PFSK-1 (cell line): ENCODE measurements around the gene MAP2.

Experiments used
- FOXP2 ChIP-seq: optimal IDR thresholded peaks from 2 replicates; pipeline ENCODE3; 2011; ENCODE audit warnings: borderline replicate concordance, control low read depth, inconsistent platforms; ENCODE audit not compliant: insufficient read depth; ENCODE audit errors: extremely low read length, extremely low read depth
- POLR2AphosphoS5 ChIP-seq: IDR thresholded peaks from 2 replicates; pipeline ENCODE4 v1.6.1; 2012; ENCODE audit warnings: low read depth, mild to moderate bottlenecking, control low read depth, low read length, moderate library complexity
- SIN3A ChIP-seq: IDR thresholded peaks from 2 replicates; pipeline ENCODE4 v1.6.1; 2012; ENCODE audit warnings: mild to moderate bottlenecking, low read length, moderate library complexity, borderline replicate concordance; ENCODE audit not compliant: insufficient read depth
- TAF1 ChIP-seq: IDR thresholded peaks from 2 replicates; pipeline ENCODE4 v1.6.1; 2012; ENCODE audit warnings: low read length, control low read depth, borderline replicate concordance; ENCODE audit not compliant: insufficient read depth
- TF ChIP-seq, protein P1 (sequence below), 2 experiments: IDR thresholded peaks; 2 replicates each; pipeline versions ENCODE4 v1.6.1 to v1.8.0; 2011 to 2012; ENCODE audit warnings: low read depth in 2 of 2, low read length in 2 of 2, control low read depth in 1 of 2, inconsistent platforms in 1 of 2, mild to moderate bottlenecking in 1 of 2, moderate library complexity in 1 of 2; ENCODE audit not compliant: insufficient read depth in 1 of 2

MAP2 gene

DNA sequence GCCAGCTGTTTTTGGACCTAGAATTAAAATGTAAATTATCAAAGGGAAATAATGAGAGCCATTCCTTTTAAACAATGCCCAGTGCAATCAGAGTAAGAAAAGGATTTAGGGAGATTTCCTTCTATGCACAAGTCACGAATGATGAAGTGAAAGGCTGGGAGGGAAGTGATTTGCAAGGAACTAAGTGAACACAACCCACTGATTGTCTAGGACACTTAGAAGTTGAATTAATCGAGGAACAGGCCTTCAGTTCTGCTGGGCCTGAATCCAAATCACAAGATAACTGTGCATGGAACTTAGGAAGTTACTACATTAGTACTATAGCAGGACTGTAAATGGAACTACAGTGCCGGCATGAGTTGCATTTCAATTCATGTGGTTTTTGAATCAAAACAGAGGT lies 17.7 kb downstream of the MAP2 start:
- TF ChIP-seq, protein P1, sequence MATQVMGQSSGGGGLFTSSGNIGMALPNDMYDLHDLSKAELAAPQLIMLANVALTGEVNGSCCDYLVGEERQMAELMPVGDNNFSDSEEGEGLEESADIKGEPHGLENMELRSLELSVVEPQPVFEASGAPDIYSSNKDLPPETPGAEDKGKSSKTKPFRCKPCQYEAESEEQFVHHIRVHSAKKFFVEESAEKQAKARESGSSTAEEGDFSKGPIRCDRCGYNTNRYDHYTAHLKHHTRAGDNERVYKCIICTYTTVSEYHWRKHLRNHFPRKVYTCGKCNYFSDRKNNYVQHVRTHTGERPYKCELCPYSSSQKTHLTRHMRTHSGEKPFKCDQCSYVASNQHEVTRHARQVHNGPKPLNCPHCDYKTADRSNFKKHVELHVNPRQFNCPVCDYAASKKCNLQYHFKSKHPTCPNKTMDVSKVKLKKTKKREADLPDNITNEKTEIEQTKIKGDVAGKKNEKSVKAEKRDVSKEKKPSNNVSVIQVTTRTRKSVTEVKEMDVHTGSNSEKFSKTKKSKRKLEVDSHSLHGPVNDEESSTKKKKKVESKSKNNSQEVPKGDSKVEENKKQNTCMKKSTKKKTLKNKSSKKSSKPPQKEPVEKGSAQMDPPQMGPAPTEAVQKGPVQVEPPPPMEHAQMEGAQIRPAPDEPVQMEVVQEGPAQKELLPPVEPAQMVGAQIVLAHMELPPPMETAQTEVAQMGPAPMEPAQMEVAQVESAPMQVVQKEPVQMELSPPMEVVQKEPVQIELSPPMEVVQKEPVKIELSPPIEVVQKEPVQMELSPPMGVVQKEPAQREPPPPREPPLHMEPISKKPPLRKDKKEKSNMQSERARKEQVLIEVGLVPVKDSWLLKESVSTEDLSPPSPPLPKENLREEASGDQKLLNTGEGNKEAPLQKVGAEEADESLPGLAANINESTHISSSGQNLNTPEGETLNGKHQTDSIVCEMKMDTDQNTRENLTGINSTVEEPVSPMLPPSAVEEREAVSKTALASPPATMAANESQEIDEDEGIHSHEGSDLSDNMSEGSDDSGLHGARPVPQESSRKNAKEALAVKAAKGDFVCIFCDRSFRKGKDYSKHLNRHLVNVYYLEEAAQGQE (IDR thresholded peaks at IDR 0.05; ENCODE audit: insufficient read depth in 1 of 2, low read depth in 2 of 2, low read length in 2 of 2) = no peak
- TF ChIP-seq SIN3A (no peak), TAF1 (no peak), FOXP2 (no peak), POLR2AphosphoS5 (no peak)

DNA sequence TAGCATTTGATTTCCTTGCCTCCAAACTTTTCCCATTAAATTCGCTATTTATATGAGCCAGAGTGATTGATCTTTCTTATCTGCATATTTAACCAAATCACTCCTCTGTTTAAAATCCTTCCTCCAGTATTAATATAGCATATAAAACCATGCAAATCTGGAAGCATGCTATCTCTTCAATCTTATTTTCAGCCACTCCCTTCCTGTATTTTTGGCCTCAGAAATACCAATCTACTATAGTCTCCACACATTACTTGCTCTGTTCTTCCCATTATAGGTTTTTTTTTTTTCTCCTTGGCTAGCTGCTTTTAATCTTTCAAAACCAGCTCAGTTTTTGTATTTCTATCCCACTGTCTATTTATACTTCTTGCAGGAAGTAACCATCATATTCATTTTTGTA lies 19.1 kb downstream of the MAP2 start:
- TF ChIP-seq FOXP2 (no peak), POLR2AphosphoS5 (no peak), TAF1 (no peak), SIN3A (no peak)
- TF ChIP-seq, protein P1 (IDR thresholded peaks at IDR 0.05; ENCODE audit: insufficient read depth in 1 of 2, low read depth in 2 of 2, low read length in 2 of 2) = no peak

DNA sequence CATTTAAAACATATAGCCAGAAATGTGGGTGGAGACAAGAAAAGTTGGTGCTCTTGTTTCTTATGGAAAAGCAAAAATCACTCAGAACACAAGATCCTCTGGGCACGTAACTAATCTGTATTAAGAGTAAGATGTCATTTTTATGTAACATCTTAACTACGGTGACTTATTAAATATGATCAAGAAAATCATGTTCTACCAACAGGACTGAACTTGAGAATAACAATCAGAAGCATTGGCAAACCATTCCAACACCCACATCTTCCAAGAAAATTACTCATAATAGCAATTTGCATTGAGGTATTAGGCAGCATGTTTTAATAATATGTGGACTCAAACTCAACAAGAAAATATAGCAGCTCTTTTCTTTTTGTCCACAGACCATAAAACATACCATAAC lies 21.6 kb downstream of the MAP2 start:
- TF ChIP-seq, protein P1 (IDR thresholded peaks at IDR 0.05; ENCODE audit: insufficient read depth in 1 of 2, low read depth in 2 of 2, low read length in 2 of 2) = no peak
- TF ChIP-seq SIN3A (no peak), FOXP2 (no peak), POLR2AphosphoS5 (no peak), TAF1 (no peak)

DNA sequence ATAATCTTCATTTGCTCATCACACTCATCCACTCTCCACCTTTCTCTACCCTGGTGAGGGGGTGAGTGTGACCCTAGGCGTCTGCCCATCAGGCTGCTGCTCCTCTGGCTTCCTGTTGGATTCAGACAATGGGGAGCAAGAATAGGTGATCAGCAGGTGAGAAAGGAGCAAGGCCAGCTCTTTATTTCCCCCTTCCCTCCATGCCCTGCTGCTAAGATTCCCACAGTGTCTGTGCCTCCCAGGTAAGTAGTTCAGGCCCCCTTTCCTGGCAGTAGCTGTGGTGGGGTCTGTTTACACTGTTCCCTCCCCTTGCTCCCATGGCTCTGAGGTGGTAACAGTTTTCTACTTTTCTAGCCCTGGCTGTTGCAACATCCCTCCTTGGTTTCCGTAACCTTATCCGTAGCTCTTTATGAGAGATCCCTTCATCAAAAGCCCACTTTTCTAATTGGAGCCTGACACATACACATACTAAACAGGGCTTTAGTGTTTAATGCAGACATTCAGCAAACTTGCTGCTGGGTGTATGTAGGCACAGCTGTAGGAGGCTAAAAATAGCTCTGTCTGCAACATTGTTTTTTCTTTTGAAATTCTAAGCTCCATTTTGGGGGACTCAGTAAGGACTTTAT lies 27.5 kb downstream of the MAP2 start:
- no peak for TF ChIP-seq SIN3A
- TF ChIP-seq FOXP2 = no peak

DNA sequence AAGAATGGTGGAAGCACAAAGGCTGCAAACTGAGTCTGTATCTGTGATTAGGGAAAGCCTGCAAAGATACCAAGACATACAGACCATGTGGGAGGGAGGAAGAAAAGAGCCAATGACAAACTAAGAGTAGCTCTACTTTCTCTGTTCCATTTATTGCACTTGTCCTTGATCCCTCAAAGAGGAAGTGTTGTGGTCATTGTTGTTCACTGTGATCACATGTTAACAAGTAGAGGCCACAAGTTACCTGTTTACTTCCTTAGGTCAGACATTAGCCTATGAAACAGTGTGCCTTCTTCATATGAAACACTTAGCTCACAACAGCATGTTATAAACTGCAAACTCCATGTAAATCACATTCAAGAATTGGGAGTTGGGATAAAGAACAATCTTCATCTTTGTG lies 32.6 kb downstream of the MAP2 start:
- TF ChIP-seq SIN3A (no peak), FOXP2 (no peak), TAF1 (no peak), POLR2AphosphoS5 (no peak)
- TF ChIP-seq, protein P1 (IDR thresholded peaks at IDR 0.05; ENCODE audit: insufficient read depth in 1 of 2, low read depth in 2 of 2, low read length in 2 of 2) = no peak
